D341Med (cell line): Measurements from ENCODE around the gene SYT2.
A peak's percentile ranks its signal among the peaks of the same experiment; 100 is the strongest.

Experiments used
- DNase-seq: peaks from one replicate; pipeline ENCODE4 v3.0.0; 2012; ENCODE audit warnings: low spot score

Gene SYT2

GRCh38 chr1:202704601-202705000 is 5.7 kb downstream of the SYT2 start:
- DNase-seq = no peak

GRCh38 chr1:202703191-202703590 is 7.1 kb downstream of the SYT2 start:
- DNase-seq = no peak

- DNase-seq = no peak
Observed at GRCh38 chr1:202702088-202702487, 8.2 kb downstream of the SYT2 start.

- DNase-seq = no peak
Observed at GRCh38 chr1:202701200-202701599, 9.1 kb downstream of the SYT2 start.

- no peak for DNase-seq
Observed at GRCh38 chr1:202700061-202700460, 10.2 kb downstream of the SYT2 start.

GRCh38 chr1:202698276-202698675 is 12.0 kb downstream of the SYT2 start:
- DNase-seq = no peak

- no peak for DNase-seq
Observed at GRCh38 chr1:202697038-202697437, 13.2 kb downstream of the SYT2 start.

GRCh38 chr1:202694314-202694713 is 15.9 kb downstream of the SYT2 start:
- no peak for DNase-seq

- DNase-seq = peak; percentile 73
Observed at GRCh38 chr1:202692959-202693555, 17.2 kb downstream of the SYT2 start.

- DNase-seq = no peak
Observed at GRCh38 chr1:202691816-202692215, 18.4 kb downstream of the SYT2 start.

- no peak for DNase-seq
Observed at GRCh38 chr1:202689493-202690342, 20.5 kb downstream of the SYT2 start.

- no peak for DNase-seq
Observed at GRCh38 chr1:202689082-202689481, 21.2 kb downstream of the SYT2 start.

GRCh38 chr1:202688401-202688800 is 21.9 kb downstream of the SYT2 start:
- DNase-seq = no peak

- DNase-seq = no peak
Observed at GRCh38 chr1:202687798-202688197, 22.5 kb downstream of the SYT2 start.

GRCh38 chr1:202687370-202687769 is 22.9 kb downstream of the SYT2 start:
- no peak for DNase-seq

GRCh38 chr1:202685641-202686040 is 24.6 kb downstream of the SYT2 start:
- DNase-seq = no peak

- no peak for DNase-seq
Observed at GRCh38 chr1:202684716-202685115, 25.5 kb downstream of the SYT2 start.

GRCh38 chr1:202683029-202683428 is 27.2 kb downstream of the SYT2 start:
- no peak for DNase-seq

GRCh38 chr1:202682477-202682876 is 27.8 kb downstream of the SYT2 start:
- no peak for DNase-seq

GRCh38 chr1:202681736-202682420 is 28.4 kb downstream of the SYT2 start:
- DNase-seq = no peak

GRCh38 chr1:202680586-202681352 is 29.5 kb downstream of the SYT2 start:
- DNase-seq = no peak
